ENCODE data around the gene LILRB1.
A peak's percentile ranks its signal among the peaks of the same experiment; 100 is the strongest.
"Not testable (repeated sequence)": the region's sequence is repeated elsewhere in the genome, so short reads cannot be mapped to it uniquely, and the experiment has no call there.

Gene LILRB1

GRCh38 chr19:54665530-54665929, 35.2 kb downstream of the LILRB1 start:
- DNase-seq = no peak

GRCh38 chr19:54667217-54667616, 36.9 kb downstream of the LILRB1 start:
- peak; percentile 1 for DNase-seq

GRCh38 chr19:54668353-54668752, 38.1 kb downstream of the LILRB1 start:
- no peak for DNase-seq

GRCh38 chr19:54670576-54671357, 40.5 kb downstream of the LILRB1 start:
- DNase-seq = no peak

- DNase-seq = no peak
Measured at GRCh38 chr19:54673222-54673621, 42.9 kb downstream of the LILRB1 start.

- DNase-seq = peak; percentile 9
Measured at GRCh38 chr19:54674021-54674617, 43.8 kb downstream of the LILRB1 start.

GRCh38 chr19:54676210-54676834, 46.0 kb downstream of the LILRB1 start:
- peak; percentile 33 for DNase-seq

- DNase-seq = no peak
Measured at GRCh38 chr19:54677217-54677616, 46.9 kb downstream of the LILRB1 start.

GRCh38 chr19:54681596-54681995, 51.3 kb downstream of the LILRB1 start:
- DNase-seq = not testable (repeated sequence)

GRCh38 chr19:54682306-54682856, 52.1 kb downstream of the LILRB1 start:
- DNase-seq = no peak

- DNase-seq = no peak
Measured at GRCh38 chr19:54684527-54684926, 54.2 kb downstream of the LILRB1 start.
